T47D (cell line): ENCODE measurements around the gene PPM1E.
"Not testable (repeated sequence)": the region's sequence is repeated elsewhere in the genome, so short reads cannot be mapped to it uniquely, and the experiment has no call there.

Experiments
- DNase-seq, 2 experiments: peaks; one replicate each; pipeline versions ENCODE4 v3.0.0 to v3.0.0-alpha.2; 2011 to 2012; ENCODE audit warnings: low read depth in 1 of 2, low spot score in 1 of 2
- JUND ChIP-seq: IDR thresholded peaks from 2 replicates; pipeline ENCODE4 v1.6.1; 2012; ENCODE audit warnings: low read depth
- in situ Hi-C: cut with HindIII; loops from 2 replicates; pipeline ENCODE4 v1.10.0; 2016; ENCODE audit warnings: low sequenced_read_pairs, low pct_unique_long_range_greater_than_20kb

The PPM1E gene

GRCh38 chr17:58789160-58789559, 33.5 kb downstream of the PPM1E start:
- TF ChIP-seq JUND = no peak
- DNase-seq = no peak
- in situ Hi-C loops = no loop called here

- no peak for DNase-seq
- in situ Hi-C loops = no loop called here
- no peak for TF ChIP-seq JUND
These were observed 34.2 kb downstream of the PPM1E start for GRCh38 chr17:58789831-58790230.

GRCh38 chr17:58794508-58794907, 38.9 kb downstream of the PPM1E start:
- DNase-seq, in situ Hi-C loops: not testable (repeated sequence)

GRCh38 chr17:58802188-58802587, 46.5 kb downstream of the PPM1E start:
- TF ChIP-seq JUND = no peak
- DNase-seq = no peak
- in situ Hi-C loops = no loop called here

- no peak for TF ChIP-seq JUND
- no peak for DNase-seq
- in situ Hi-C loops = no loop called here
These were observed 50.4 kb downstream of the PPM1E start for GRCh38 chr17:58806046-58806445.

GRCh38 chr17:58808609-58809563, 53.2 kb downstream of the PPM1E start:
- DNase-seq = no peak
- in situ Hi-C loops = no loop called here
- no peak for TF ChIP-seq JUND

- TF ChIP-seq JUND = no peak
- DNase-seq = no peak
- in situ Hi-C loops = no loop called here
These were observed 53.9 kb downstream of the PPM1E start for GRCh38 chr17:58809564-58809936.

GRCh38 chr17:58811290-58811689, 55.6 kb downstream of the PPM1E start:
- DNase-seq = no peak
- TF ChIP-seq JUND = no peak
- in situ Hi-C loops = no loop called here

GRCh38 chr17:58813712-58814111, 58.1 kb downstream of the PPM1E start:
- no peak for DNase-seq
- in situ Hi-C loops = no loop called here
- no peak for TF ChIP-seq JUND

- DNase-seq = no peak
- no peak for TF ChIP-seq JUND
- in situ Hi-C loops = no loop called here
These were observed 63.0 kb downstream of the PPM1E start for GRCh38 chr17:58818654-58819053.

GRCh38 chr17:58822148-58823050, 66.7 kb downstream of the PPM1E start:
- no peak for TF ChIP-seq JUND
- in situ Hi-C loops = no loop called here
- DNase-seq = no peak

- no peak for DNase-seq
- no peak for TF ChIP-seq JUND
- in situ Hi-C loops = no loop called here
These were observed 67.4 kb downstream of the PPM1E start for GRCh38 chr17:58823051-58823525.

- no peak for DNase-seq
- in situ Hi-C loops = no loop called here
- no peak for TF ChIP-seq JUND
These were observed 73.6 kb downstream of the PPM1E start for GRCh38 chr17:58829172-58829637.
